H1 (cell line): ENCODE data around the gene KLHL29. TPM values are rescaled to one million over a fixed set of nuclear protein-coding genes. Genes with fewer than 3 reads are reported as not detected.

Experiments used
- CBX5 ChIP-seq: fragments of 300-800, 300-1000 bp; sonication (generic); IDR thresholded peaks from 2 replicates; pipeline ENCODE4 v1.7.1; 2016; ENCODE audit warnings: antibody characterized with exemption, low read length, low read depth
- GTF2F1 ChIP-seq: IDR thresholded peaks from 2 replicates; pipeline ENCODE4 v1.6.1; 2012; ENCODE audit warnings: low read depth, low read length, improper control_type of control experiment, borderline replicate concordance
- RAD21 ChIP-seq, 2 experiments: IDR thresholded peaks in 1 of 2; conservative IDR thresholded peaks in 1 of 2; 2 replicates each; pipeline ENCODE4 v1.6.1; 2011; ENCODE audit warnings: low read depth in 2 of 2, low read length in 2 of 2, improper control_type of control experiment in 1 of 2, inconsistent platforms in 1 of 2, mild to moderate bottlenecking in 1 of 2, moderate library complexity in 1 of 2
- SRF ChIP-seq: IDR thresholded peaks from 2 replicates; pipeline ENCODE4 v1.6.1; 2011; ENCODE audit warnings: mild to moderate bottlenecking, low read depth, low read length, moderate library complexity
- polyA plus RNA-seq, 7 experiments: library from polyadenylated mRNA; depleted of rRNA in 3 of 7; stranded (reverse) in 5 of 7; unstranded in 2 of 7; fragments of >200 nt in 5 of 7; fragments of 200-250 nt in 2 of 7; gene quantifications; 1 replicate in 5 of 7; 2 replicates in 1 of 7; 4 replicates in 1 of 7; pipeline versions ENCODE4 v1.2.1 to v1.2.3, GENCODE V29; 2011 to 2013; ENCODE audit warnings: missing spikeins in 2 of 7, mixed read lengths in 2 of 7
- total RNA-seq: library from RNA; stranded (reverse); fragmentation: NEBNext Ultra II Directional; extraction: Animal tissue kit (Norgen Biotek cat#: 25700); gene quantifications from 2 replicates; pipeline ENCODE4 v1.2.1, GENCODE V29; 2021
- TF ChIP-seq, protein P1 (sequence below), 3 experiments: IDR thresholded peaks; 1 replicate in 2 of 3; 2 replicates in 1 of 3; pipeline versions ENCODE4 v1.5.1 to v1.6.1; 2011; ENCODE audit warnings: low read length in 3 of 3, mild to moderate bottlenecking in 3 of 3, inconsistent platforms in 2 of 3, low read depth in 1 of 3, moderate library complexity in 1 of 3; ENCODE audit not compliant: insufficient read depth in 1 of 3; ENCODE audit errors: control extremely low read depth in 1 of 3

KLHL29 gene
- total and polyA plus RNA-seq, 2 of the 8 experiments (the other 6 are each of a cell fraction or from before 2014, with no cell fraction given), result 1.1 to 4.7 TPM

DNA sequence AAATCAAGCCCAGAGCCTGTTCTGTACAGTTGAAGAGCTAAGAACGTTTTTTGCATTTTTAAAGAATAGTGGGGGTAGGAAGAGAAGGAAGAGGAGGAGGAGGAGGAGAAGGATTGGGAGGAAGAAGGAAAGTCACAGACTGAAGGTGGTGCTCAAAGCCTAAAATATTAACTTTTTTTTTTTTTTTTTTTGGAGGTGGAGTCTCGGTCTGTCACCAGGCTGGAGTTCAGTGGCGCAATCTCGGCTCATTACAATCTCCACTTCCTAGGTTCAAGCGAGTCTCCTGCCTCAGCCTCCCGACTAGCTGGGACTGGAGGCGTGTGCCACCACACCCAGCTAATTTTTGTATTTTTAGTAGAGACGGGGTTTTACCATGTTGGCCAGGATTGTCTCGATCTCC, 18.3 kb upstream of the KLHL29 start (continued):
- TF ChIP-seq RAD21 (IDR thresholded peaks at IDR 0.05 in 1 of 2, conservative IDR thresholded peaks at IDR 0.05 in 1 of 2; ENCODE audit: low read depth in 2 of 2, low read length in 2 of 2), result no peak
- TF ChIP-seq, protein P1, sequence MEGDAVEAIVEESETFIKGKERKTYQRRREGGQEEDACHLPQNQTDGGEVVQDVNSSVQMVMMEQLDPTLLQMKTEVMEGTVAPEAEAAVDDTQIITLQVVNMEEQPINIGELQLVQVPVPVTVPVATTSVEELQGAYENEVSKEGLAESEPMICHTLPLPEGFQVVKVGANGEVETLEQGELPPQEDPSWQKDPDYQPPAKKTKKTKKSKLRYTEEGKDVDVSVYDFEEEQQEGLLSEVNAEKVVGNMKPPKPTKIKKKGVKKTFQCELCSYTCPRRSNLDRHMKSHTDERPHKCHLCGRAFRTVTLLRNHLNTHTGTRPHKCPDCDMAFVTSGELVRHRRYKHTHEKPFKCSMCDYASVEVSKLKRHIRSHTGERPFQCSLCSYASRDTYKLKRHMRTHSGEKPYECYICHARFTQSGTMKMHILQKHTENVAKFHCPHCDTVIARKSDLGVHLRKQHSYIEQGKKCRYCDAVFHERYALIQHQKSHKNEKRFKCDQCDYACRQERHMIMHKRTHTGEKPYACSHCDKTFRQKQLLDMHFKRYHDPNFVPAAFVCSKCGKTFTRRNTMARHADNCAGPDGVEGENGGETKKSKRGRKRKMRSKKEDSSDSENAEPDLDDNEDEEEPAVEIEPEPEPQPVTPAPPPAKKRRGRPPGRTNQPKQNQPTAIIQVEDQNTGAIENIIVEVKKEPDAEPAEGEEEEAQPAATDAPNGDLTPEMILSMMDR (IDR thresholded peaks at IDR 0.05; ENCODE audit: control extremely low read depth in 1 of 3, insufficient read depth in 1 of 3, low read depth in 1 of 3, low read length in 3 of 3), result no peak
- no peak for TF ChIP-seq CBX5
- TF ChIP-seq SRF, result no peak
- TF ChIP-seq GTF2F1, result no peak
